Mesothelial cell of epicardium (in vitro differentiated cells): ENCODE data around the gene PLXNC1. TPM values are rescaled to one million over a fixed set of nuclear protein-coding genes. Genes with fewer than 3 reads are reported as not detected.

Experiments
- DNase-seq, 2 experiments: peaks; one replicate each; pipeline ENCODE4 v3.0.0; 2021; ENCODE audit warnings: low spot score in 2 of 2; ENCODE audit not compliant: unreplicated experiment in 2 of 2
- H3K27ac Mint-ChIP-seq: 2 replicates; pipeline ENCODE4 v1.8.0; 2021; ENCODE audit warnings: mixed read lengths
- H3K27me3 Mint-ChIP-seq: 2 replicates; pipeline ENCODE4 v1.8.0; 2021; ENCODE audit warnings: low read depth, mixed read lengths
- H3K36me3 Mint-ChIP-seq: 2 replicates; pipeline ENCODE4 v1.8.0; 2021; ENCODE audit warnings: mixed read lengths
- H3K4me1 Mint-ChIP-seq: 2 replicates; pipeline ENCODE4 v1.8.0; 2021; ENCODE audit warnings: mixed read lengths
- H3K4me3 Mint-ChIP-seq: 2 replicates; pipeline ENCODE4 v1.8.0; 2021; ENCODE audit warnings: mild to moderate bottlenecking, moderate library complexity, mixed read lengths
- H3K9me3 Mint-ChIP-seq: 2 replicates; pipeline ENCODE4 v1.8.0; 2021; ENCODE audit warnings: mixed read lengths
- CTCF ChIP-seq: fragments of 200-600 bp; sonication (generic); IDR thresholded peaks from one replicate; pipeline ENCODE4 v1.5.0; 2021; ENCODE audit warnings: antibody characterized with exemption; ENCODE audit not compliant: unreplicated experiment
- total RNA-seq: library from RNA; stranded (reverse); gene quantifications from 3 replicates; pipeline ENCODE4 v1.2.1, GENCODE V29; 2021

PLXNC1 gene
- total RNA-seq, 1 donor from 2014 or later = 3.4 TPM

DNA sequence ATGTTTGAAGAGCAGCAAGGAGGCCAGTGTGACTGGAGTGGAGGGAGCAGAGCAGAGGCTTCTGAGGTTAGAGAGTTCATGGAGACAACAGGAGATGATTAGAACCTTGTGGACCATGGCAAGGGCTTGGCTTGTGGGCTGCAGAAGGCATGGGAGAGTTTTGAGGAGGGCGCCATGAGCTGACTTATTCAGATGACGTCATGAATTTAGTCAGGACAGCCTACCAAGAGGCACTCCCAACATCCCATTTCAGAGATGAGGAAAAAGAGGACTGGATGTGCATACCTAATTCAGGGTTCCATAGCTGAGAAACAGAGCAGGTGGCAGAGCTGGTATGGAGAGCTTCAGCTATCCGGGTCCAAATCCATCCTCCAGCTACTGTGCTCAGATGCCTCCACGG, 101.8 kb downstream of the PLXNC1 start:
- DNase-seq = no peak
- H3K4me1 Mint-ChIP-seq = peaks cover 7% of the 10 kb centered on the region
- no peaks in the 10 kb centered on the region for H3K36me3 Mint-ChIP-seq
- no peak overlapping the region for H3K4me3 Mint-ChIP-seq
- TF ChIP-seq CTCF = no peak
- peaks cover 6% of the 10 kb centered on the region for H3K27me3 Mint-ChIP-seq
- H3K27ac Mint-ChIP-seq = no peak overlapping the region
- no peaks in the 10 kb centered on the region for H3K9me3 Mint-ChIP-seq

DNA sequence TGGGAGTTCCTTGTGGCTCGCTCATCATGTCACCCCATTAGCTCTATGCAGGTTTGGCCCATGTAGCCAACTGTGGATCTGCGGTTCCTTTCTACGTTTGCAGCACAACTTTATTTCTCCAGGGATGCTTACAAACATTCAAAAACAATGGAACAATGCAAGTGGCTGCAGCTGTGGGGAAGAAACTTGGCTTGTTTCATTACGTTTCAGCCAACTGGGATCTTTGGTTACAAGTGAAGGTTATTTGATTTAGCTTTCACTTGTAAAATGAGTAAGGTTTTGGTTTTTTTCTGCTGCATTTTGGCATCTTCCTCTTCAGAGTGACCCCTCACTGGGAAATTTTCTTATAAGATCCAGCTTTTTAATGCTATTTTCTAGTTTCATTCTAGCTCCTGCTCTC, 105.9 kb downstream of the PLXNC1 start:
- Mint-ChIP-seq H3K9me3 (no peaks in the 10 kb centered on the region), H3K4me1 (peaks cover 5% of the 10 kb centered on the region), H3K27me3 (no peaks in the 10 kb centered on the region), H3K4me3 (no peak overlapping the region), H3K27ac (no peak overlapping the region), H3K36me3 (no peaks in the 10 kb centered on the region)
- DNase-seq = no peak
- TF ChIP-seq CTCF = no peak

DNA sequence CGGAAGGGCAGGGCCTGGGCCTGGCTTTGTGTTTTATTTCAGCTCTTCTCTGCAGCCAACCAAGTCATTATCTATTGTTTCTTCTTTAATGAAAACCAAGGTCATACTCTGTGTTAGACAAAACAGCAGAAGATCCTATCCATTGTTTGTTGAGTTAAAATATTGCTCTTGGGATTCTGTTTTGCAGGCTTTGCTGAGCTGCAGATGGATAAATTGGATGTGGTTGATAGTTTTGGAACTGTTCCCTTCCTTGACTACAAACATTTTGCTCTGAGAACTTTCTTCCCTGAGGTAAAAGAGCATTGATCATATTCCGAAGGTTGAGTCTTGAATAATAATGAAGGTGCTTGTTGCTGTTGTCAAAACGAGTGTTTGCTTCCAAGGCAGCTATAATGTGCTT, 106.6 kb downstream of the PLXNC1 start:
- H3K36me3 Mint-ChIP-seq = no peaks in the 10 kb centered on the region
- no peak overlapping the region for H3K4me3 Mint-ChIP-seq
- no peaks in the 10 kb centered on the region for H3K27me3 Mint-ChIP-seq
- no peak overlapping the region for H3K27ac Mint-ChIP-seq
- no peaks in the 10 kb centered on the region for H3K9me3 Mint-ChIP-seq
- no peak for DNase-seq
- peaks cover 5% of the 10 kb centered on the region for H3K4me1 Mint-ChIP-seq
- no peak for TF ChIP-seq CTCF

- no peaks in the 10 kb centered on the region for H3K27me3 Mint-ChIP-seq
- DNase-seq = no peak
- peaks cover 5% of the 10 kb centered on the region for H3K4me1 Mint-ChIP-seq
- H3K27ac Mint-ChIP-seq = no peak overlapping the region
- no peaks in the 10 kb centered on the region for H3K36me3 Mint-ChIP-seq
- TF ChIP-seq CTCF = no peak
- H3K4me3 Mint-ChIP-seq = no peak overlapping the region
- H3K9me3 Mint-ChIP-seq = no peaks in the 10 kb centered on the region
These were observed 107.1 kb downstream of the PLXNC1 start for GRCh38 chr12:94255428-94255827.

GRCh38 chr12:94258593-94258992, 110.2 kb downstream of the PLXNC1 start:
- Mint-ChIP-seq H3K27ac (no peak overlapping the region), H3K4me3 (no peak overlapping the region), H3K9me3 (no peaks in the 10 kb centered on the region), H3K27me3 (no peaks in the 10 kb centered on the region), H3K4me1 (peaks cover 31% of the 10 kb centered on the region), H3K36me3 (no peaks in the 10 kb centered on the region)
- TF ChIP-seq CTCF = no peak
- DNase-seq = no peak

DNA sequence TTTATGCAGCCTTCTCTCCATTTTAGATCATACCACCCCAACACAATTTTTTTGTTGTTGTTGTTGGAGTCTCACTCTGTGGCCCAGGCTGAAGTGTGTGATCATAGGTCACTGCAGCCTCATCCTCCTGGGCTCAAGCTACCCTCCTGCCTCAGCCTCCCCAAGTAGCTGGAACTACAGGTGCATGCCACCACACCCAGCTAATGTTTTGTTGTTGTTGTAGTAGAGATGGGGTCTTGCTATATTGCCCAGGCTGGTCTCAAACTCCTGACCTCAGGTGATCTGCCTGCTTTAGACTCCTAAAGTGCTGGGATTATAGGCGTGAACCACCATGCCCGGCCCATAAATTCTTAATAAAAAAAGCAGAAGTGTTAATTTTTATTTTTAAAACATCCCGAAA, 111.6 kb downstream of the PLXNC1 start:
- no peak overlapping the region for H3K27ac Mint-ChIP-seq
- no peaks in the 10 kb centered on the region for H3K9me3 Mint-ChIP-seq
- no peak for TF ChIP-seq CTCF
- no peaks in the 10 kb centered on the region for H3K27me3 Mint-ChIP-seq
- no peak for DNase-seq
- H3K4me1 Mint-ChIP-seq = peaks cover 44% of the 10 kb centered on the region
- no peaks in the 10 kb centered on the region for H3K36me3 Mint-ChIP-seq
- no peak overlapping the region for H3K4me3 Mint-ChIP-seq
